ENCODE measurements around the gene OSBPL6.
"Not testable (repeated sequence)": the region's sequence is repeated elsewhere in the genome, so short reads cannot be mapped to it uniquely, and the experiment has no call there.

OSBPL6 gene

GRCh38 chr2:178331474-178332432 lies 137.4 kb downstream of the OSBPL6 start:
- TF ChIP-seq ZNF274 (IDR thresholded peaks at IDR 0.05; ENCODE audit: low read depth, low read length) = no peak
- no peak overlapping the region for H3K4me3 ChIP-seq (ENCODE audit: low read length)

DNA sequence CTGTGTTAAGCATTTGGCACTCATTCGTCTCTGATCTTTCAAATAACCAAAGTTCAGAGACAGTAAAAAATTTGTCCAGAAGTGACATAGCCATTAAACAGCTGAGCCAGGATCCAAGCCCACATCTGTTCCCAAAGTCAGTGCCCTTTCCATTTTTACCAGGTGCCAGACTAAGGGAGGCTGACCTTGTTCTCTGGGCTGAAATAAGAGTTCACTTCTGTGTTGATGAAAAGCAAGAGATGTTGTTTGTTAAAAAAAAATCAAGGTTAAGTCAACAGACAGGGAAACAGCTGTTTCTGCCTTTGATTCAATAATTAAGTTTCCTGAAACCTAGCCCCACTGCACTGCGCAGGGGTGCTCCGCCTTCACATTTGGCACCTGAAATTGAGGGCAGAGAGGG lies 139.5 kb downstream of the OSBPL6 start:
- TF ChIP-seq ZNF274 (IDR thresholded peaks at IDR 0.05; ENCODE audit: low read depth, low read length) = no peak
- H3K4me3 ChIP-seq (ENCODE audit: low read length) = no peak overlapping the region

- no peak overlapping the region for H3K4me3 ChIP-seq (ENCODE audit: low read length)
- TF ChIP-seq ZNF274 (IDR thresholded peaks at IDR 0.05; ENCODE audit: low read depth, low read length) = no peak
Observed at GRCh38 chr2:178335230-178335629, 140.9 kb downstream of the OSBPL6 start.

- no peak for TF ChIP-seq ZNF274 (IDR thresholded peaks at IDR 0.05; ENCODE audit: low read depth, low read length)
- no peak overlapping the region for H3K4me3 ChIP-seq (ENCODE audit: low read length)
Observed at GRCh38 chr2:178344121-178344520, 149.8 kb downstream of the OSBPL6 start.

DNA sequence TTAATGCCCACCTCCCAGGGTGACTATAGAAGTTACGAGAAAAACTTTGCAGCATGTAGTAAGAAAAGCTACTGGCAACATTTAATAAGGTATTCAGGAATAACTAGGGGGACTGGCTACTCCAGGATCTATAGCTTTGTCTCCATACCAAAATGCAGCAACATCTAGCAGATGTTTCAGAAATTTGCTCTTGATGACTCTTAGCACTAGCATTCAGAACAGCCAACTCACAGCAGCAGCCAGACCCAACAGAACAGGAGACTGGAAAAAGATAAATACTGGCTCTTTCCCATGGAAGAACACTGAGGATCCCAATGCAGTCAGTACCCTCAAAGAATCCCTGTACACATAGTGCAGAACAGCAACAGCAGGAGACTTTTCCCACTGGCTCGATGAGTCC lies 151.6 kb downstream of the OSBPL6 start:
- H3K4me3 ChIP-seq (ENCODE audit: low read length) = no peak overlapping the region
- no peak for TF ChIP-seq ZNF274 (IDR thresholded peaks at IDR 0.05; ENCODE audit: low read depth, low read length)

DNA sequence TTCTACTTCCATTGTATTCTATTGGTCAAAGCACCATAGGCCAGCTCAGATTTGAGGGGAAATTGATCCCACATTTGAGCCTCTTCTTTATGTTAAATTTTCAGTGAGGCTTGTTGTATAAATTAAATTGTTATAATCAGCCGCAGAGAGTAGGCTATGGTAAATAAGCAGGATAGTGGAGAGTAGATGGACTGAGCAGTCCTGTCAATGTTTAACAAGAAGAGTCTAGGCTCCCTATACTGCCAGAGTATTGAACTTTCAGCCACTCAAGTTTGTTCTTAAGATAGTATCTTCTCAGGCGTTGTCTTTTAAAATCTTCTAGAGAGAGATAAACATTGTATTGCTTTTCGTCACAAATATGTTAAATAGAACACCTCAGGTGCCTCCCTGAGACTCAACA lies 155.7 kb downstream of the OSBPL6 start:
- H3K4me3 ChIP-seq (ENCODE audit: low read length) = no peak overlapping the region
- no peak for TF ChIP-seq ZNF274 (IDR thresholded peaks at IDR 0.05; ENCODE audit: low read depth, low read length)

DNA sequence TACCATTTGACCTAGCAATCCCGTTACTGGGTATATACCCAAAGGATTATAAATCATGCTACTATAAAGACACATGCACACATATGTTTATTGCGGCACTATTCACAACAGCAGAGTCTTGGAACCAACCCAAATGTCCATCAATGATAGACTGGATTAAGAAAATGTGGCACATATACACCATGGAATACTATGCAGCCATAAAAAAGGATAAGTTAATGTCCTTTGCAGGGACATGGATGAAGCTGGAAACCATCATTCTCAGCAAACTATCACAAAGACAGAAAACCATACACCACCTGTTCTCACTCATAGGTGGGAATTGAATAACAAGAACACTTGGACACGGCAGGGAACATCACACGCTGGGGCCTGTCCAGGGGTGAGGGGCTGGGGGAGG lies 163.4 kb downstream of the OSBPL6 start:
- H3K4me3 ChIP-seq (ENCODE audit: low read length) = not testable (repeated sequence)

DNA sequence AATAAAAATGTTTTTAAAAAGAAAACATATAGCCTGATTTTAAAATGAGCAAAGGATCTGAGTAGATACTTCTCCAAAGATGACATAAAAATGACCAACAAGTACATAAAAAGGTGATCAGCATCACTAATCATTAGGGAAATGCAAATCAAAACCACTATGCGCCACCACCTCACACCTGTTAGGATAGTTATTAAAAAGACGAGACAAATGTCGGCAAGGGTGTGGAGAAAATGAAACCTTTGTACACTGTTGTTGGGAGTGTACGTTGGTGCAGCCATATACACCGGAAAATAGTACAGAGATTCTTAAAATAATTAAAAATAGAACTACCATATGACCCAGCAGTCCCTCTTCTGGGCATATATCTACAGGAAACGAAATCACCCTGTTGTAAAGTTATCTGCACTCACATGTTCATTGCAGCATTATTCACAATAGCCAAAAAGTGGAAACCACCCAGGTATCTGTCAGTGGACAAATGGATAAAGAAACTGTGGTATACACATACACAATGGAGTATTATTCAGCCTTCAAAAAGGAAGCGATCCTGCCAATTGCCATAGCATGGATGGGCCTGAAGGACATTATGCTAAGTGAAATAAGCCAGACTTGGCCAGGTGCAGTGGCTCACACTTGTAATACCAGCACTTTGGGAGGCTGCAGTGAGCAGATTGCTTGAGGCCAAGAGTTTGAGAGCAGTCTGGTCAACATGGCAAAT lies 165.0 kb downstream of the OSBPL6 start:
- no peak overlapping the region for H3K4me3 ChIP-seq (ENCODE audit: low read length)
- no peak for TF ChIP-seq ZNF274 (IDR thresholded peaks at IDR 0.05; ENCODE audit: low read depth, low read length)

- no peak overlapping the region for H3K4me3 ChIP-seq (ENCODE audit: low read length)
- no peak for TF ChIP-seq ZNF274 (IDR thresholded peaks at IDR 0.05; ENCODE audit: low read depth, low read length)
Observed at GRCh38 chr2:178361588-178361987, 167.3 kb downstream of the OSBPL6 start.

DNA sequence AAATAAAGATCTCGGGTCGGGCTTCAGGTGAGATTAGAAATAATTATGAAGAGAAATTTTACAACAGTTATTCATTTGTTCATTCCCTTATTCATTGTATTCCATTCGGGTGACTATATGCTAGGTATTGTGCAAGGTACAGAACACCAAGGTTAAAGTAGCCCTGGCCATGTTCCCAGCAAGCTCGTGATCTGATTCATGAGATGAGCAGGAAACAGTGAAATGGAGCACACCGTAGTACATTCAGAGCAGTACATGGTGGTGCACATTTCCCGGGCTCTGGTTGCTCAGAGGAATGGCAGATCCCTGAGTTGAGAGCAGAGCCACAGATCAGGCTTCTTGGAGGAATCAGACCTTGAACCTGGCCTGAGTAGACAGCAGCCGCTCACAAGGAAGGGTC lies 168.9 kb downstream of the OSBPL6 start:
- no peak overlapping the region for H3K4me3 ChIP-seq (ENCODE audit: low read length)
- TF ChIP-seq ZNF274 (IDR thresholded peaks at IDR 0.05; ENCODE audit: low read depth, low read length) = no peak

GRCh38 chr2:178365116-178365515 lies 170.8 kb downstream of the OSBPL6 start:
- no peak overlapping the region for H3K4me3 ChIP-seq (ENCODE audit: low read length)
- TF ChIP-seq ZNF274 (IDR thresholded peaks at IDR 0.05; ENCODE audit: low read depth, low read length) = no peak

- TF ChIP-seq ZNF274 (IDR thresholded peaks at IDR 0.05; ENCODE audit: low read depth, low read length) = no peak
- H3K4me3 ChIP-seq (ENCODE audit: low read length) = no peak overlapping the region
Observed at GRCh38 chr2:178366412-178366811, 172.1 kb downstream of the OSBPL6 start.

GRCh38 chr2:178367344-178367743 lies 173.0 kb downstream of the OSBPL6 start:
- TF ChIP-seq ZNF274 (IDR thresholded peaks at IDR 0.05; ENCODE audit: low read depth, low read length) = no peak
- H3K4me3 ChIP-seq (ENCODE audit: low read length) = no peak overlapping the region

- TF ChIP-seq ZNF274 (IDR thresholded peaks at IDR 0.05; ENCODE audit: low read depth, low read length) = no peak
- H3K4me3 ChIP-seq (ENCODE audit: low read length) = no peak overlapping the region
Observed at GRCh38 chr2:178374865-178375264, 180.6 kb downstream of the OSBPL6 start.

DNA sequence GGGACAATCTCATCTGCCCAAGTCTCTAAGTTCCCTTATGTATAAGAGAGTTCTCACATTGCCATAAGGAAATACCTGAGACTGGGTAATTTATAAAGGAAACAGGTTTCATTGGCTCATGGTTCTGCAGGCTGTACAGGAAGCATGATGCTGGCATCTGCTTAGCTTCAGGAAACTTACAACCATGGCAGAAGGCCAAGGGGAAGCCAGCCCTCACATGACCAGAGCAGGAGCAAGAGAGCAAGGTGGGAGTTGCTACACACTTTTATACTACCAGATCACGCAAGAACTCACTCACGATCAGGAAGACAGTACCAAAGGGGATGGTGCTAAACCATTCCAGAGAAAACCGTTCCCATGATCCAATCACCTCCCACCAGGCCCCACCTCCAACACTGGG lies 182.7 kb downstream of the OSBPL6 start:
- TF ChIP-seq ZNF274 (IDR thresholded peaks at IDR 0.05; ENCODE audit: low read depth, low read length) = no peak
- no peak overlapping the region for H3K4me3 ChIP-seq (ENCODE audit: low read length)
